Measurements from ENCODE around the gene SIPA1L3.
"Not testable (repeated sequence)": the region's sequence is repeated elsewhere in the genome, so short reads cannot be mapped to it uniquely, and the experiment has no call there.

Gene SIPA1L3

DNA sequence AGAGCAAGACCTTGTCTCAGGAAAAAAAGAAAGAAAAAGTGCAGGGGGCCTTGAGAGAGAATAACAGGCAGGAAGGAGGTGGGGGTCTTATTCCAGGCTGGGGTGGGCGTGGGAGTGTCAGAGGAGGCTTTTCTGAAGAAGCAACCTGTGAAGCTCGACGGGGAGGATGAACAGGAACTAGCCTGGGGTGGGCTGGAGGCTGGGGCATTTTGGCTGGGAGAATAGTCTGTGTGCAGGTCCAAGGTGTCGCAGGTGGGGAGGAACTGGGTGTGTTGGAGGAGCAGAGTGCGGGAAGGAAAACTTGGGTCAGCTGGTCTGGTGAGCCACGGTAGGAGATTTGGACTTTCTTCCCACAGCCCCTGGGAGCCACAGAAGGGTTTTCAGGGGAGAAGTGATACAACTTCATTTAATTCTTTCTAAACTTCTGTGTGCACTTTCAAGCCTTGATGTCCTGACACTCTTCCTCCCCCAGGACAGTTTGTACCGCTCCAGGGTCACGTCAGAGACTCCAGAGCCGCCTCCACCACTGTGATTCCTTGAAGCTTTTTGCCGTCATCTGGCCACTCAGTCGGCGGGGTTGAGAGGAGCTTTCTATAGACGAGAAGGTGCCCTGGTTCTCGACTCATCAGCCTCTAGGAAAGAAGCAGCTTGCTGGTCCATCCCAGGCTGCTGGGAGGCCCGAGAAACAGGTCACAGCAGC lies 138.7 kb downstream of the SIPA1L3 start:
- DNase-seq (ENCODE audit: low spot score) = no peak

DNA sequence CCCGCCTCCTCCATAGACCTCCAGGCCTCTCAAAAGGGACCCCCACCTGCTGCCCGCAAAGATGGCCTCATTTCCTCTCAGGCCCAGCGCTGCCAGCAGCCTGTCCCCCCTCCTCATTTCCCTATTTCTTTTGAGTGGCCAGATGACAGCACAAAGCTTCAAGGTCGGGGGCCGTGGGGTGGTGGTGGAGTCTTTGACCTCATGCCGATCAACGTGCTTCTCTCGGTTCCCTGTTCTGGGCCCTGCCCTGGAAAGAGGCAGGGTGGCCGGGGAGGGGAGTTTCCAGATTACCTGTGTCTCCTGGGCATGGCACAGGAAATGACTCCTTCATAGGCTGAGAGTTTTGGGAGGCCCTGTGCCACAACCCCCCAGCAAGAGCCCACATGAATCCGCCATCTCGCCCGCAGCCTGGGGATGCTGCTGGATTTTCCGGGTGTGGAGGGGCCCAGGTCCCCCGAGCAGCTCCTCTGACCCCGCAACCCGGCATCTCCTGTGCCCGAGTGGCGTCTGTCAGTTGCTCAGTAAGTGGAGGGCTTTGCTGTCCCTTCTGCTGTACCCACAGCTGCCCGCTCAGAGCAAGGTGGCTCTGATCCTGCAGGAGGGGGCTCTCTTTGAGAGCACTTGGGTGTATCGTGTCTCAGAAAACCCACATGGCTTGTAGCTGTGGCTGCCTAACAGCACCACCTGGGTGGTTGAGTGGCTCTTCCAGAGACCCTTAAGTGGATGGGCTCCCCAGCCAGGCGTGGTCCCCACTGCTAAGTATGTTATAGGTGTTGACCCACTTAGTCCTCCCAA lies 139.4 kb downstream of the SIPA1L3 start:
- DNase-seq (ENCODE audit: low spot score) = no peak

DNA sequence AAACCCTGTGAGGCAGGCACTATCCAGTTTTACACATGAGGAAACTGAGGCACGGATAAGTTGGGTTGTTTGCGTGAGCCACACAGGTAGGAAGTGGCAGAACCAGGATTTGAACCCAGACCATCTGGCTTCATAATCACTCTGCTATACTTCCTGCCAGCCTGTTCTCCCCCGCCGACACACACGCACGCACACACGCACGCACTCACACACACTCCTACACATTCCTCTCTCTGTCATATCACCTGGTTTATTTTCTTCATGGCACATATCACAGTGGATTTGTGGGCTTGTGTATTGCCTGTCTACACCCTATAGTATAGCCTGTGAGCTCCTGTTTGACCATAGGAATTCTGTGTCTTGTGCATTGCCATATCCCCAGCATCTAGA lies 140.0 kb downstream of the SIPA1L3 start:
- no peak for DNase-seq (ENCODE audit: low spot score)

DNA sequence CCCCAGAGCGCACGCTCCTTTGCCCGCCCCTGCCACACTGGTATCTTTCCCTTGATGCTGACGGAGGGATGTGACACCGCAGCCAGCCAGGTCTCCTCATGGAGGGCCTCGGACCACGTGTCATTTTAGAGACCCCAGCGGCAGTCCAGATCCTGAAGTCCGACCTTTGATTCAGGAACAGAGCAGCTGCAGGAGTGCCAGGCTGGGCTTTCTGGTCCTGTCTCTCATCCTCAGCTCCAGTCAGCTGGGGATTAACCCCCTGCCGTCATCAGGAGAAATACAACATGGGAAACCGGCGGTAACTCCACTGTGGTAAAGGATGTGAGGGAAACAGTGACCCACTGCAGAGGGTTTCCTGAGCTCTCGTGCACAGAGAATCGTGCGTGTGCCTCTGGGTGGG lies 140.6 kb downstream of the SIPA1L3 start:
- DNase-seq (ENCODE audit: low spot score) = no peak

DNA sequence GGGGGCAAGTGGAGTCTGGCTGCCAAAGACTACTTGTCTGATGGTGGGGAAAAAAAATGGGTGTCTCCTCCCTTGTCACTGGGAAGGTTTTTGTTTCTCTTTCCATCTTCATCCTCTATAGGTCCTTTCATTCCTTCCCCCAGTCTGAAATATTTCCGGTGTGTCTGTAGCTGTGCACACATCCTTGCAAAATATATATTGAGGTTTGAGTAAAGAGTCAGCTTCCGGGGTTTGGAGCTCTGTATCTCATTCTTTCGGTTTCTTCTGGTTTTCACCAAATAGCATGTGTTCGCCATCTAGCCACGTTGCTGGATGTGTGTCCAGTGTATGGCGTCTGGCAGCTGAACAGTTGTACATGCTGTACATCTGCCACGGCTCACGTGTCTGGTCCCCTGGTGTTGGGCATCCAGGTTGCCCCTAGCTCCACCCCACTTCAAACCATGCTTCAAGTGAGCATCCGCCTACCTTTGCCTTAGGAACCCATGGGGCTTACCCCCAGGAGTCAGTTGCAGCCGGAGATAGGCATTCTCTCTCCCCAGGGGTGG lies 142.2 kb downstream of the SIPA1L3 start:
- DNase-seq (ENCODE audit: low spot score) = no peak

DNA sequence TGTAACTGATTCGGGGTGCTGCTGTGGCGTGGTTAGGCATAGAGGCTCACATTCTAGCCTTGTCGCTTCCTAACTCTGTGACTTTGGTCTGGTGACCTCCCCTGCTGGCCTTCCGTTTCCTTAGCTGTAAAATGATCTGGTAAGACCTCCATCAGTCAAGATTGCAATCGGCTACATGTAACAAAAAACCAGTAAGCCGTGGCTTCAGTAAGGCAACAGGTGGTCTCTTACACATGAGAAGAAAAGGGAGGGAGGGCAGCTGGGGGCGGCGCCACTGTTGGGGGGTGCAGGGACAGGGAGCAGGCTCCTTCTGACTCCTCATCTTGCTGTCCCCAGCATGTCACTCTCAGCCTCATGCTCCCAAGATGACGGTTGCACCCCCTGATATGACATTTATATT lies 148.0 kb downstream of the SIPA1L3 start:
- DNase-seq (ENCODE audit: low spot score) = no peak

DNA sequence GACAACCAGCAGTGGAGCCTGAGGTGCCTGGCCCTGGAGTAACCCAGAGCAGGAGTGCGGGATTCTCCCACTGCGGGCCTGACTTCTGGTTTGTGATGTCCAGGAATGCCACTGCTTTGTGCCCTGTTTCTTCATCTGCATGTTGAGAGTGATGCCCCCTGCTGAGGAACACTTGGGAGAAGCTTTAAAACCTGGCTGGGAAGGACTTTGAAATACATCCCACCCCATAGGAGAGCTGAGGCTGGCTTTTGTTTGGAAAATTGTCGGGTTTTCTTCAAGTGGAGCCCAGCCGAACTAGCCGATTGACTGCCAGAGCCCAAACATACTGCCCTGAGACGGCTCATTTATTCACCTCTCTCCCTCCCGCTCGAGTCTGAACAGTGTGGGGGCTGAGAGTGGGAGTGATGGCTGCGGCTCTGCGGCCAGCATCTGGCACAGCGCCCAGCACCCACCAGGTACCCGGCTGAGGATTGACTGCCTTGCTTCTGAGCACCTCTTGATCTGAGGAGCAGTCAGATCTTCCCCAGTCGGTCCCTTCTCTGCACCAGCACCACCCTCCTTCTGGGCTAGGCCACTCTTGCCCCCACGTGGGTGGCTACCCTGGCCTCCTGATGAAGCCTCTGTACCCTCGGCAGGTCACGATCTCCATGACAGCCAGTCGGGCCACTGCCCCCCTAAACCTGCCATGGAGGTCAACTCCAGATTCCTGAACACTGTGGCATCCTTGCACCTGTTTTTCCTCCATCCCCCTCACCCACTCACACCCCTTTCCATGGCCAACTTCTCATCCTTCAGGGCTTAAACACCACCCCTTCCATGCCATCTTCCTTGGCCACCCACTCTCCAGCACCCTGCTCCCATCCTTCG lies 148.9 kb downstream of the SIPA1L3 start:
- DNase-seq (ENCODE audit: low spot score) = no peak

DNA sequence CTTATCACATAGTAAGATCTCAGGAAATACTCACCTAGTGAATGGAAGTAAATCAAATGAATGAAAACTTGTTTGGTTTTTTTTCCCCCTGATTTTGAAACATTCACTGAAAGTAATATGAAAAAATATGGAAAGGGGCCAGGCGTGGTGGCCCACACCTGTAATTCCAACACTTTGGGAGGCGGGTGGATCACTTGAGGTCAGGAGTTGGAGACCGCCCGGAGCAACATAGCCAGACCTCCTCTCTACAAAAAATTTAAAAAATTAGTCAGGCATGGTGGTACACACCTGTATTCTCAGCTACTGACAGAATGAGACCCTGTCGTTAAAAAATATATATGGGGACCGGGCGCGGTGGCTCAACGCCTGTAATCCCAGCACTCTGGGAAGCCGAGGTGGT lies 149.6 kb downstream of the SIPA1L3 start:
- no peak for DNase-seq (ENCODE audit: low spot score)

DNA sequence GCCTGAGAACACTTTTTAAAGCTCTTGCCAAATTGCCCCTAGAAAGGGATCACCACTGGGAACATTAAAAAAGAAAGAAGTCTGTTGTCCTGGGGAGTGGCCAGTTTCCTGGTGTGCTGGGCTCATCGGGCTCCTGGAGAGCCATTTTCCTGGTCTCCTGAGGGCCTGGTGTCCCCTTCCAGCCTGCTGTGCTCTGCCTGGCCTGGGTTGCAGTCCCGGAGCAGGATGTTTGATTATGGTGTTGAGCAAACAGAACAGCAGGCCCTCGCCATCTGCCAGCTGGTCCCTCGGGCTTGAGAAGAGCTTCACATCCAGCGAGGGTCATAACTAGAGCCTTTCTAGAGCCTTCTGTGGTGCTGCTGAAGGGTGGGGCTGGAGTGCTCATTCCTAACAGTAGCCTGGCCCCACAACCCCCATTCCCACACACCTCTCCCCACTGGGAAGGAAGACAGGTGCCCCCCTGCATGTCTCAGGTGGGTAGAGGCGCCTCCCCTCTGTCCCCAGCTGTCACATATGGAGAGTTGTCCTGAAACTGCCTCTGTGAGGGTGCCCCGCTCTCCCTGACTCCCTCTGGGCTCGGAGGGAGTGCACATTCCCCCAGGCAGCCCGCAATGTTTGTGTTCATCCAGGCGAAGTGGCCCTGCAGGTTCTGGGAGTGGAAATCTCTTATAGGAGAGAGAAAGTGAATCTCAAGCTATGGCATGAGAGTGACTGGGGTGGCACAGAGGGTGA lies 151.1 kb downstream of the SIPA1L3 start:
- DNase-seq (ENCODE audit: low spot score) = no peak

DNA sequence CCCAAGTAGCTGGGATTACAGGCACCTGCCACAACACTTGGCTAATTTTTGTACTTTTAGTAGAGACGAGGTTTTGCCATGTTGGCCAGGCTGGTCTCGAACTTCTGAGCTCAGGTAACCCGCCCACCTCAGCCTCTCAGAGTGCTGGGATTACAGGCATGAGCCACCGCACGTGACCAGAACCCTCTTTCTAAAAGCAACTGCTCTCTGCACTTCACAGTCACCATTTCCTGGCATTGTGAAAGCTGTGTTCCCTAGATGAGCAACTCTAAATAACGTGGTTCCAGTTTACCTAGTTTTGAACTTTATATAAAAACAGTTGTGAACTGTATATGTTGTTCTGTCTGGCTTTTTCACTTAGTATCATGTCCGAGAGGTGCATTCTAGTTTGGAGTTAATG lies 152.9 kb downstream of the SIPA1L3 start:
- DNase-seq (ENCODE audit: low spot score) = no peak

DNA sequence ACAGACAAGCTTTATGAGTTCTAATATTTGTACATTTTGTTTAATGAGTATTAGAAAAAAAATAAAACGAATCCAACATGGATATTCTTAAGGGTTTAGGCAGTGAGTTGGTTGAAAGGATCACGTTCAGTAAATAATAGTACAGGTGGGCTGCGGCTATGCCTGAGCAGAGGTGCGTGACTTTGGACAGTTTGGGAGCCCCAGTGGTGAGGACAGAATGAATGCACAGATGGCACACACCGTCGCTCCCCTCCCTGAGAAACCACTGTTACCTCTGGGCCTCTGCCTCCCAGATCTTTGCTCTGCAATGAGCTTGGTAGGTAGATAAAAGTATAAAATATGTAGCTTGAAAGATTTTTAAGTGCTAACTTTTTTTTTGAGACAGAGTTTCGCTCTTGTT lies 153.3 kb downstream of the SIPA1L3 start:
- no peak for DNase-seq (ENCODE audit: low spot score)

DNA sequence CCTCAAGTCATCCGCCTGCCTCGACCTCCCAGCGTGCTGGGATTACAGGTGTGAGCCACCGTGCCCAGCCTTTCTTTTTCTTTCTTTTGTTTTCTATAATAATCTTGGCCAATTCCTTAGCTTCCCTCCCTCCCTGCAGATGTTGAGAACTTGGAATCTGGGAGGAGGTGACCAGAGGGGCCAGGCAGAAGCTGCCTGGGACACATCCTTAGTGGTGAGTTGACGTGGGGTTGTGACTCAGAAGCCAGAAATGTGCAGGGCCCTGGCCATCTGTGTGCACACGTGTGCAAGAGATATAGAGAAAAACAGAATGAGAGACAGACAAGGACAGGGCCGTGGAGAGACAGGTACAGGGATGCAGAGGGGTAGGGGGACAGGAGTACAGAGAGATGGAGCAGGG lies 154.3 kb downstream of the SIPA1L3 start:
- DNase-seq (ENCODE audit: low spot score) = peak; percentile 93

DNA sequence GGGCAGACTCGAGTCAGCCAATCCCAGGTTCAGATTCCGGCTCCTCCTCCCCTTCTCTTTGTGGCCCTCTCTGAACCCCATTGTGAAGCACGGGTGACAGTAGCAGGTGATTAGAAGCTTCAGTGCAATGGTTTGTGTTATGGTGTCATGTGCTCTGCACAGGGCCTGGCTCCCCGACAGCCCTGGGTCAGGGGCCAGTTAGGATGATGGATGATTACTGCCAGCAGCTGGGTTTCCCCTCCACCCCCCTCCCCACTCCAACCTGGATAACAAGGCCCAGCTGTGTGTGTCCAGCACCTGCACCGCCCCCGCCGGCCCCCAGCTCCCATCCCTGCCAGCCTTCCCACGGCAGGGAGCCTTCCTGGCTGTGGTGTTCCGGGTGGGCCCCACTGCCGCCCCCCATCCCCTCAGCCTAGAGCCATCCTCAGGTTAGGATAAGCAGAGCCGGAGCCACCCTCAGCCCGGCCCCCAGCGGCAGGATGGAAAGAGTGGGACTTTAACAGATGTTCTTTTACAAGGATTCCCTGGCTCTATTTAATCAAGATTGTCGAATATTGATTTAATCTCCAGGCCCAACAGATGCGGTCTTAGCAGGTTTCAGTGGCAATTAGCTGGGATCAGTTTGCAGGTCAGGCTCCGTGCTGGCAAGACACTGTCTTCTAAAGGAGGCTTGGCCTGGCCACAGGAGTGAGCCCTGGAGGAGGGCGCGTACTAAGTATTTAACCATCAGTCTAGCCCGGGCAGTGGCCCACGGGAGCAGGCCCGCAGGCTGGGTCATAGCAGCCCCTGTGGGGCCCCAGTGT lies 156.2 kb downstream of the SIPA1L3 start:
- no peak for DNase-seq (ENCODE audit: low spot score)

DNA sequence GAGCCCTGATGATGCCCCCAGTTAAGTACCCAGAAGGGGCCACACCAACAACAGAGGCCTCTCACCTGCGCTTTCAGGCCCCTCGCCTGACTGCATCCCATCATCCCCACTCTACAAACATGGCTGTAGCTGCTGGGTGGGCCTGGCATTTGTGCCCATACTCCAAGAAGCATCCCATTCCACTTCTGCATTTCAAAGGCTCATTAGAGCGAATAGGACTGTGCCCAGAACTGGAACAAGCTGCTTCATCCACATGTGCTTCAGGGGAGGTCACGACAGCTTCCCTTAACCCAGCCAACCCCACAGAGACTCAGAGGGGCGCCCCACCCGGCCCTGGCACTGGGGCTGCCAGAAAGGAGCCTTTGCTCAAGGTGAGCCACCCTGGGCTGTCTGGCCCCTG lies 156.9 kb downstream of the SIPA1L3 start:
- DNase-seq (ENCODE audit: low spot score) = no peak

DNA sequence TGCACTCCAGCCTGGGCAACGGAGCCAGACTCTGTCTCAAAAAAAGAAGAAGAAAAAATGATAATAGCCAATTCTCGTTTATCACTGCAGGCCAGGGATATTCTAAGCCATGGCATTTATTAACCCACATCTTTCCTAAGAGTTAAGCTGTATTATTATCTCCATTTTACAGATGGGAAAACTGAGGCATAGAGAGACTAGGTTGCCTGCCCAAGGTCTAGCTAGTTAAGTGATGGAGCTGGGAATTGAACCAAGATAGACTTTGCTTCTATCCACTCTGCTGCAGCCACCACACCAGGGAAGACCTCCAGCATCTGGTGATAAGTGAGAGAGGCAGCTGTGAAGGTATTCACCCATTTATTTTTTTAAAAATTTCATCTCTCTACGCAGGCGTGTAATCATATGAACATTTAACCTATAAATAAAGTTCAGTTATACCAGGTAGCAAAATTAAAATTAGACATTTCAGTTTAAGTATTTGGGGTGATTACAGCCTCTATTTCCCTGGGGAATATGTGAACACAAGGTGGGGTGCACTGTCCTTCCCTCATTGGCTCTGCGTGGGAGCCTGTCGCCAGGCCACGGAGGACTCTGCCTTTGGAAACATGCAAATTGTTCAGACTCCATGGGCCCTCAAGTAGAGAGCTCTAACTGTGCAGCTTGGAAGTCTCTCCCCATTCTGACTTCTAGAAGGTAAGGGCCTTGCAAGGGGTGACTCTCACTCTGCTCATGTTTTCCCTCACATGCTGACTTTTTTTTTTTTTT lies 157.8 kb downstream of the SIPA1L3 start:
- no peak for DNase-seq (ENCODE audit: low spot score)

DNA sequence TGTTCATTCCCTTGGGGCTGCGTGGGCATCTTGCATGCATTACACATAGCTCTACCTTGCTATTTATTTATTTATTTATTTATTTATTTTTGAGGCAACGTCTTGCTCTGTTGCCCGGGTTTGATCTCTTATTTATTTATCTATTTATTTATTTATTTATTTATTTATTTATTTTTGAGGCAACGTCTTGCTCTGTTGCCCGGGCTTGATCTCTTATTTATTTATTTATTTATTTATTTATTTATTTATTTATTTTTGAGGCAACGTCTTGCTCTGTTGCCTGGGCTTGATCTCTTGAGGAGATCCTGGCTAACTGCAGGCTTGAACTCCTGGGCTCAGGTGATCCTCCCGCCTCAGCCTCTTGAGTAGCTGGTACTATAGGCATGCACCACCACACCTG lies 158.8 kb downstream of the SIPA1L3 start:
- not testable (repeated sequence) for DNase-seq (ENCODE audit: low spot score)

DNA sequence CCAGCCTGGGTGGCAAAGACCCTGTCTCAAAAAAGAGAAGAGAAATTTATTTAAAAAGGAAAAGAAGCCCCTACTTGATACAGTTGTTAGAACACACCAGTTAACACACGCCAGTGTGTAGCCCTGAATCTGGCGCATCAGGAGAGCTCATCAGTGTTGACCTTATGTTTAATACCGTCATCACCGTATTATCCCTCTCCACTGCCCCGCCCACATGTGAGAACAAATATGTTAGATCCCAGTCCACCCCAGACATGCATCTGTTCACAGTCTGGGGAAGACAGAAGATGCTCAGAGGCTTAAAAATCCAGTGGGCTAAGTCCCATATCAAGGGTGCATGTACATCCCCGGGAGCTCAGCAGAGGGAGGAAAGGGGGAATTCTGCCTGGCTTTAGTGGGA lies 161.8 kb downstream of the SIPA1L3 start:
- no peak for DNase-seq (ENCODE audit: low spot score)

DNA sequence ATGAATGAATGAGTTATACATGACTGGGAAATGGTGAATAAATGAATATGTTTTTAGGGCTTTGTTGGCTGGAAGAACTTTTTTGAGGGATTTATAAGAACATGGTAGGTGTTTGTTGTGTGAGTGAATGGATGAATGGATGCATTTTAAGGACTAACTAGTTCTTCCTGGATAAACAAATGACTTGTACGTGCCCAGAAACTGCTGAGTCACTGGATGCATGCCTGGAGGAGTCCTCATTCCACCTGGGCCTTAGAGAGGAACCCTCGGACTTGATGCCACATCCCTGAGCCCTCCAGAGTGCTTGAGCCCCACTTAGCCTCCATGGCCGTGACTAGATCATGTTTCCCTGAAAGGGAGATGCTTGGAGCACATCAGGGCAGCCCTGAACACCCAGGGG lies 163.6 kb downstream of the SIPA1L3 start:
- DNase-seq (ENCODE audit: low spot score) = no peak

DNA sequence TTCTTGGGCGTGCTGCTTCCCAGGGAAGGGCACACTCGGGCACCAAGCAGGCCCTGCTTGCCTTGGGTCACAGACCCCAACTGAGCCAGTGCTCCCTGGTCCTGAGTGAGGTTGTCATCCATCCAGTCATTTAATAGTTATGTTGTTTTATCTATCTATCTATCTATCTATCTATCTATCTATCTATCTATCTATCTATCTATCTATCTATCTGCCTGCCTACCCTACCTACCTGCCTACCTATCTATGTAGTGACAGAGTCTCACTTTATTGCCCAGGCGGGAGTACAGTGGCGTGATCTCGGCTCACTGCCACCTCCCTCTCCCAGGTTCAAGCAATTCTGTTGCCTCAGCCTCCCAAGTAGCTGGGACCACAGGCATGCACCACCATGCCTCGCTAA lies 164.0 kb downstream of the SIPA1L3 start:
- DNase-seq (ENCODE audit: low spot score) = not testable (repeated sequence)

DNA sequence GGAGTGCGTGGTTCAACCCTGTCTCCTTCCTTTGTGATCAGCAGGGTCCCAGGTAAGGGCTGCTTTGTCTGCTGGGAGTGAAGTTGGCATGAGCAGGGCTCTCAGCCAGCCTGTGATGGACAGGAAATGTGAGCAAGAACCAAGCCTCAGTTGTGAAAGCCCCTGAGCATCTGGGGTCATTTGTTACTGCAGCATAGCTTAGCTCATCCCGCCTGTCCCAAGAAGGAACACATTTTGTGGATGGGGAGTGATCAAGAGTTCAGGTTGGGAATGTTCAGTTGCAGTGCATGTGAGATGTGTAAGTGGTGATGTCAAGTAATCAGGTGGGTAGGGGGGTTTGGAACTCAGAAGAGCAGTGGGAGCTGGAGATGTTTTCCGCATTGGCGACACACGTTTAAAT lies 164.6 kb downstream of the SIPA1L3 start:
- no peak for DNase-seq (ENCODE audit: low spot score)
